CD4-positive, alpha-beta T cell treated with Interleukin-21 for 1 hour (primary cell): ENCODE data around the gene PTPRN2.
"Not testable (repeated sequence)": the region's sequence is repeated elsewhere in the genome, so short reads cannot be mapped to it uniquely, and the experiment has no call there.

Experiments
- DNase-seq: peaks from one replicate; pipeline ENCODE4 v3.0.0-alpha.2; 2020

The PTPRN2 gene

GRCh38 chr7:157847756-157848487, 739.7 kb downstream of the PTPRN2 start:
- not testable (repeated sequence) for DNase-seq

GRCh38 chr7:157846746-157847145, 740.9 kb downstream of the PTPRN2 start:
- not testable (repeated sequence) for DNase-seq

GRCh38 chr7:157846271-157846670, 741.4 kb downstream of the PTPRN2 start:
- DNase-seq = peak; percentile 5

GRCh38 chr7:157845203-157845835, 742.3 kb downstream of the PTPRN2 start:
- DNase-seq = no peak

GRCh38 chr7:157844611-157845010, 743.0 kb downstream of the PTPRN2 start:
- no peak for DNase-seq

- DNase-seq = no peak
Observed at GRCh38 chr7:157844141-157844540, 743.5 kb downstream of the PTPRN2 start.

- DNase-seq = no peak
Observed at GRCh38 chr7:157843336-157844140, 744.1 kb downstream of the PTPRN2 start.

- no peak for DNase-seq
Observed at GRCh38 chr7:157841773-157842370, 745.8 kb downstream of the PTPRN2 start.

GRCh38 chr7:157840914-157841772, 746.5 kb downstream of the PTPRN2 start:
- no peak for DNase-seq

GRCh38 chr7:157840174-157840913, 747.3 kb downstream of the PTPRN2 start:
- DNase-seq = no peak

- DNase-seq = no peak
Observed at GRCh38 chr7:157839672-157840167, 747.9 kb downstream of the PTPRN2 start.

GRCh38 chr7:157839226-157839625, 748.4 kb downstream of the PTPRN2 start:
- DNase-seq = no peak

GRCh38 chr7:157837561-157837960, 750.1 kb downstream of the PTPRN2 start:
- DNase-seq = no peak

- no peak for DNase-seq
Observed at GRCh38 chr7:157837047-157837446, 750.6 kb downstream of the PTPRN2 start.

- no peak for DNase-seq
Observed at GRCh38 chr7:157834501-157835163, 753.0 kb downstream of the PTPRN2 start.

GRCh38 chr7:157832866-157833607, 754.6 kb downstream of the PTPRN2 start:
- DNase-seq = no peak

- DNase-seq = no peak
Observed at GRCh38 chr7:157832421-157832820, 755.2 kb downstream of the PTPRN2 start.

- DNase-seq = no peak
Observed at GRCh38 chr7:157832006-157832405, 755.6 kb downstream of the PTPRN2 start.

- DNase-seq = no peak
Observed at GRCh38 chr7:157831143-157831905, 756.3 kb downstream of the PTPRN2 start.
